HG03060 (cell line): ENCODE results near the gene ATF4.
"Not testable (repeated sequence)": the region's sequence is repeated elsewhere in the genome, so short reads cannot be mapped to it uniquely, and the experiment has no call there.

Experiments used
- ATAC-seq: cut with Tn5 transposase; IDR thresholded peaks from one replicate; pipeline ENCODE4 v1.9.1; 2021; ENCODE audit warnings: low read depth, moderate number of reproducible peaks; ENCODE audit not compliant: unreplicated experiment

The ATF4 gene

GRCh38 chr22:39488563-39489083 is 31.7 kb upstream of the ATF4 start:
- no peak for ATAC-seq

DNA sequence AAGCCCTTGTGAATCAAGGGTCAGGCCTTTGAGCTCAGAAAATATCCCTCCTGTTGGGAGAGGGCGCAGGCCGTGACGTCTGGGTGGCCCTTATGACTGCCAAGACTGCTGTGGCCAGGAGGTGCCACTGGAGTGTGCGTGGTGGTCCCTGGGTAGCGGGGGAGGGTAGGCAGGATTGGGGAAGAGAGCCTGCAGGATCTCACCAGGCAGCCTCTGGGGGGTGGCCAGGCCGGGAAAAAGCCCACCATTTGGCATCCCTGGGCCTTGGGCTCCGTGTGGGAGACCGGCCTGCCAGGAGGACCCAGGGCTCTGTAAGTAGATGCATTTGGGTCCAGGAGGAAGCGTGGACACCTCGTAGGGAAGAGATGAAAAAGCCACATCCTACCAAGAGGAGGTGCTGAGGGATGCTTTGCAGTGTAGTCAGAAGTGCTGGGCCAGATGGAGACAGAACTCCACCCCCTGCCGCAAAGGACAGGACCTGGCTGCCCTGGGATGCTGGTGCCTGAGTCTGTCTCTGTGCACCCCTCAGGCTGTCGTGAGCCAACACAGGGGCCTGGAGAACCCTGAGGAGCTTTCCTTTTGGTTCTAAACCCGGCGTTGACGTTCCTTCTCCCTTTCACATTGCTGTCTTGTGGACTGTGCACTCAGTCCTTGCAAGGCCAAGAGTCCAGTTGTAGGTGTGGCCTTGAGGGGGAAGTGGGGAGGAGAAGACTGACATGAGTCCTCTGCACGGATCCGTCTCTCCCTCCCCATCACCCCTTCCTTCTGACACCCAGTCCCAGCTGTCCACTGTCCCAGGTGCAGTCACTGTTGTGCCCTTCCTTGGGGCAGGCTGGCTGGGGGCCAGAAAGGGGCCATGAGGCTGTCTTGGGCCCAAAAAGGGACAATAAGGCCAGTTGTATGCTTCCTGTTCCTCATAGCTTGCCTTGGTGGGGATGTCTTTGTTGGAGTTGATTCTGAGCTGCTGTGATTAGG is 31.0 kb upstream of the ATF4 start:
- no peak for ATAC-seq

- ATAC-seq, result no peak
Measured at GRCh38 chr22:39490135-39490798, 30.1 kb upstream of the ATF4 start.

GRCh38 chr22:39490966-39491680 is 29.2 kb upstream of the ATF4 start:
- no peak for ATAC-seq

GRCh38 chr22:39491696-39492095 is 28.7 kb upstream of the ATF4 start:
- ATAC-seq, result no peak

GRCh38 chr22:39492186-39492585 is 28.2 kb upstream of the ATF4 start:
- no peak for ATAC-seq

DNA sequence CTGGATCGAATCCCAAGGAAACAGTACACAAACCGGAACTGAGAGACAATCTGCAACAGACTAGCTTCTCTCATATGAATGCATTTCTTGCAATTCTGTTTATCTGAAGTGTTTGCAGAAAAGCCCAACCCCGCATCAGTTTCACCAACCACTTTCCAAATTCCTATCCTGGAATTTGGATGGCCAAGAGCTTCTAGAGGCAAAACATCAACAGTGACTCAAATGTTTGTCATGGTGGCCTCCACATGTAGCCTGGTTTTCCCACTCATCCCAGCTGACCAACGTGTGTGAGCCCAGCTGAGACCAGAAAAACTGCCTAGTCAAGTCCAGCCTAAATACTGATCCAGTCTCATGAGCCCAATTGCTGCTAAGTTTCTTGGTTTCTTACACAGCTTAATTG is 26.6 kb upstream of the ATF4 start:
- no peak for ATAC-seq

DNA sequence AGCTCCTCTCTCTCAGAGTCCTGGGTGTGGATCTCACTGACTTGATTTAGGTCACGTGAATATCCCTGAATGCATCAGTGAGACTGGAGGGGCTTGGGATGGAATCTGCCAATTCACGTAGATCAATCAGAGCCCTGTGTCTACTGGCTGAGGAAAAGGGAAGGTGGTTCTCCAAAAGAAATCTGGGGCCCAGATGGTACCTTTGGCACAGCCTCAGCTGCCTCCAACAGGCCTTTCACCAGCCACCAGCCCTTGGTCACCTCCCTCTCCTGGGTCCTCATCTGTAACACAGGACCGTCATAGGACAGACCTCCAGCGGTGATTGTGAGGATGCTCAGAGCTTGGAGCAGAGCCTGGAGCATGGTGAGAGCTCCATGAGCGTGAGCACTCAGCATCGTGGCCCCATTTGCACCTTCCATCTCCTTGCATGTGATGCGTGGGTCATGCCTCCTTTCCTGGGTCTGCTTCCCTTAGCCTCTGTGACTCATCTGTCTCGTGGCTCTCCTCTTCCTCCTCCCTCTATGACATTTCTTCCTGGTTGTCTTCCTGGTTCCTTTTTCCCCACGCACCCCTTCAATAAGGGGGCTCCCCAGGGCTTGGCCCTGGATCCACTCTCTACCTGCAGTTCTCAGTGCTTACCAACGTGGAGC is 25.8 kb upstream of the ATF4 start:
- ATAC-seq, result no peak

- no peak for ATAC-seq
Measured at GRCh38 chr22:39496131-39496838, 24.1 kb upstream of the ATF4 start.

GRCh38 chr22:39497429-39497828 is 22.9 kb upstream of the ATF4 start:
- no peak for ATAC-seq

DNA sequence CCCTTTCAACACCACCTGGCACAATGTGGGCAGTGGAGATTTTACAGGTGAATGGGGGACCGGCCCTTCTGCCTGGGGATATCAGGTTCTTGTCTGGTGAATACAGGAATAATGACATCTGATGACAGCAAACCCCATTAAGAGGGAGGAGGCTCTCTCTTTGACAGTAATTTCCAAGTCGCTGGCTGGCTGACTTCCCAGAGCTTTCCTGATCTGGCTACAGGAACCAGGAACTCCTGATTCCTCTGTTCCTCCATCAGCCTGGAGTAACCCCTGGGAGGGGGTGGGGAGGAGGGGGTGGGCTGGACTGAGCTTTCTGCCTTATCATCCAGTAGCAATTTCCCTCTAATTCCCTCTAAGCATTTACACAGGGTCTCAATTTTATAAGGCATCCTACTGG is 22.0 kb upstream of the ATF4 start:
- ATAC-seq, result no peak

DNA sequence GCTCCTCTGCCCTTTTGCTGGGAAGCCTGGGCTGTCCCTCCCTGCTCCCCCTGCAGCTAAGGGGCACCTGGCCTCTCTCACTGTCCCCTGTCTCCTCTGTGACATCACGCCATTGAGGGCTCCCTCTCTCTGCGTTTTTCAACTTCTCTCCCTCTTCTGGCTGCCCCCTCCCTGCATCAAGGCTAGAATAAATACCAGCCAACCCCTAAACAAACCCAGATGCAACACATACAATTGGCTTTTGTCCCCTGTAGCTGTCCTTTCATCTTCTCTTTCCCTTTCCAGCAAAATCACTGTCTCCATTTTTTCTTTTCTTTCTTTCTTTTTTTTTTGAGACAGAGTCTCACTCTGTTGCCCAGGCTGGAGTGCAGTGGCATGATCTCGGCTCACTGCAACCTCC is 21.6 kb upstream of the ATF4 start:
- ATAC-seq, result no peak

GRCh38 chr22:39500101-39500500 is 20.3 kb upstream of the ATF4 start:
- ATAC-seq, result no peak

GRCh38 chr22:39501644-39502108 is 18.7 kb upstream of the ATF4 start:
- ATAC-seq, result no peak

DNA sequence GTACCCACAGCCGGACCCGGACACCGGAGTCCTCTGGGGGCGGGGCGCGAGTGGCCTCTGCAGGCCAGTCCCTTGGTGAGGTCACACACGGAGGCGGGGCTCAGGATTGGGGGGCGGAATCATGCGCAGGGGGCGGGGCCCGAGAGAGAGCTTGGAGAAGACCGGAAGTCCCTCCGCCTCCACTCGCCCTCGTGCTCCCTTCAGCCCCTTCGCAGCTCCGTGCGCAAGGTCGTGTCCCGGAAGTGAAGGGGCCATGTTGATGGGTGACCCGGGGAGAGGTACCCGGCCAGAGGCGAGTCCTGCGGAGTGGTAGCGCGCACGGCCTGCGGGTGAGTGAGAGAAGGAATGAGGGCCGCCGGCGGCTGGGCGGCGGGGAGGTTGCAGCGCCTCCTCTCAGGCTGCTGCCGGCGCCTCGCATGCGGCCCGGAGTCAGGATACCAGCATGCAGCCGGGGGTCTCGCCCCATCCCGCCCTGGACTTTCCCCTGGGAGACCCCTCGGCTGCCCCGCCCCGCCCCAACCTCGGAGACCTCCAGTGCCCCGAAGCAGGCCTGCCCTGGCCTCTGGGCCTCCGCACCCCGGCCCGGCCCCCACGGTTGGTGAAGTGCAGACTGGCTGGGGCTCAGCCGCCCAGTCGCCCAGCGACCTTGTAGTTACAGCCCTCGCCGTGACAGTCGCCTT is 18.1 kb upstream of the ATF4 start, which contains the start of gene MIEF1:
Gene MIEF1, plus strand, starts transcription at position 182 of the 680 bp plus-strand sequence. CDS start 9,005 bp downstream, outside the sequence.
- peak; percentile 46 for ATAC-seq

- ATAC-seq, result no peak
Measured at GRCh38 chr22:39502789-39503409, 17.5 kb upstream of the ATF4 start.

GRCh38 chr22:39503630-39504029 is 16.7 kb upstream of the ATF4 start:
- no peak for ATAC-seq

GRCh38 chr22:39504071-39504470 is 16.3 kb upstream of the ATF4 start:
- no peak for ATAC-seq

GRCh38 chr22:39507021-39507420 is 13.3 kb upstream of the ATF4 start:
- not testable (repeated sequence) for ATAC-seq
